ENCODE measurements around the gene TRAIP. TPM values are rescaled to one million over a fixed set of nuclear protein-coding genes. Genes with fewer than 3 reads are reported as not detected.
"Not testable (repeated sequence)": the region's sequence is repeated elsewhere in the genome, so short reads cannot be mapped to it uniquely, and the experiment has no call there.

TRAIP gene
- total RNA-seq, 1 experiment from 2014 or later: 18.5 TPM

GRCh38 chr3:49786357-49787181, 69.8 kb downstream of the TRAIP start, which contains the start of gene IP6K1:
Gene IP6K1 (minus strand): TSS chr3:49786542. CDS start chr3:49748040, 38,502 bp downstream.
- peak within 1 kb of the TSS; percentile 70 to 78 for H3K4me3 ChIP-seq (ENCODE audit: low read depth in 2 of 2, low read length in 2 of 2)
- intact Hi-C loops (cut with micrococcal nuclease; ENCODE audit: unreplicated experiment): no loop called here
- no peaks in the 10 kb centered on the region for H3K27me3 ChIP-seq (ENCODE audit: control insufficient read depth, insufficient read depth, low read length)
- H3K27ac ChIP-seq (ENCODE audit: low read length): peak within 1 kb of the TSS; percentile 92
- BruUV-seq (replicated peaks): no TSS peak
- CTCF ChIA-PET: interaction anchor here (1.2 kb wide), 1 partner anchor 85 kb away, joined by 4 read pairs; no protein-coding TSS in a partner anchor
- TF ChIP-seq SIN3A (IDR thresholded peaks at IDR 0.05; ENCODE audit: borderline replicate concordance, insufficient read depth, low read depth, low read length) (peak; percentile 65; the same call in 1 of the 2 replicates), POLR2AphosphoS5 (IDR thresholded peaks at IDR 0.05; ENCODE audit: low read depth, low read length) (peak; percentile 75), CTCF (IDR thresholded peaks at IDR 0.05) (no peak)
- in situ Hi-C loops (cut with HindIII; ENCODE audit: low pct_unique_long_range_greater_than_20kb, low sequenced_read_pairs): no loop called here
- no peaks in the 10 kb centered on the region for H3K36me3 ChIP-seq (ENCODE audit: control insufficient read depth, insufficient read depth, low read length)
- peaks cover 6% of the 10 kb centered on the region for H3K4me1 ChIP-seq (ENCODE audit: control insufficient read depth, insufficient read depth, low read length)
- H3K9me3 ChIP-seq (ENCODE audit: control insufficient read depth, insufficient read depth, low read depth, low read length): no peaks in the 10 kb centered on the region
- POLR2A ChIA-PET: no interaction called here
- peak; percentile 99 for ATAC-seq
- DNase-seq (ENCODE audit: low read depth, low spot score): peak; percentile 94

GRCh38 chr3:49785565-49786356, 70.6 kb downstream of the TRAIP start:
- peaks cover 6% of the 10 kb centered on the region for H3K4me1 ChIP-seq (ENCODE audit: control insufficient read depth, insufficient read depth, low read length)
- ChIA-PET POLR2A (no interaction called here), CTCF (interaction anchor here (1.2 kb wide), 1 partner anchor 85 kb away, joined by 4 read pairs; no protein-coding TSS in a partner anchor)
- ATAC-seq: peak; percentile 68
- TF ChIP-seq TCF7L2 (IDR thresholded peaks at IDR 0.05; ENCODE audit: low read depth, low read length): no peak
- no peak for TF ChIP-seq REST (IDR thresholded peaks at IDR 0.05; ENCODE audit: insufficient read depth in 1 of 2, low read depth in 2 of 2, low read length in 1 of 2)
- TF ChIP-seq SIN3A (IDR thresholded peaks at IDR 0.05; ENCODE audit: borderline replicate concordance, insufficient read depth, low read depth, low read length): no peak
- TF ChIP-seq CTCF (IDR thresholded peaks at IDR 0.05): no peak
- no peak for TF ChIP-seq POLR2AphosphoS5 (IDR thresholded peaks at IDR 0.05; ENCODE audit: low read depth, low read length)
- no peak for DNase-seq (ENCODE audit: low read depth, low spot score)
- BruUV-seq (replicated peaks): no TSS peak
- no peaks in the 10 kb centered on the region for H3K9me3 ChIP-seq (ENCODE audit: control insufficient read depth, insufficient read depth, low read depth, low read length)
- H3K4me3 ChIP-seq (ENCODE audit: low read depth in 2 of 2, low read length in 2 of 2): peak overlapping the region; percentile 70 to 78
- intact Hi-C loops (cut with micrococcal nuclease; ENCODE audit: unreplicated experiment) (no loop called here), in situ Hi-C loops (cut with HindIII; ENCODE audit: low pct_unique_long_range_greater_than_20kb, low sequenced_read_pairs) (no loop called here)
- H3K27ac ChIP-seq (ENCODE audit: low read length): peak overlapping the region; percentile 88
- H3K36me3 ChIP-seq (ENCODE audit: control insufficient read depth, insufficient read depth, low read length): no peaks in the 10 kb centered on the region
- H3K27me3 ChIP-seq (ENCODE audit: control insufficient read depth, insufficient read depth, low read length): no peaks in the 10 kb centered on the region

- intact Hi-C loops (cut with micrococcal nuclease; ENCODE audit: unreplicated experiment); BruUV-seq (replicated peaks); in situ Hi-C loops (cut with HindIII; ENCODE audit: low pct_unique_long_range_greater_than_20kb, low sequenced_read_pairs); ATAC-seq; H3K4me3 ChIP-seq (ENCODE audit: low read depth in 2 of 2, low read length in 2 of 2); H3K9me3 ChIP-seq (ENCODE audit: control insufficient read depth, insufficient read depth, low read depth, low read length); H3K27ac ChIP-seq (ENCODE audit: low read length); H3K27me3 ChIP-seq (ENCODE audit: control insufficient read depth, insufficient read depth, low read length); DNase-seq (ENCODE audit: low read depth, low spot score); H3K36me3 ChIP-seq (ENCODE audit: control insufficient read depth, insufficient read depth, low read length); H3K4me1 ChIP-seq (ENCODE audit: control insufficient read depth, insufficient read depth, low read length): not testable (repeated sequence)
- CTCF ChIA-PET: interaction anchor here (0.6 kb wide), 1 partner anchor 59 kb away, joined by 3 read pairs; no protein-coding TSS in a partner anchor
- POLR2A ChIA-PET: interaction anchor here (0.6 kb wide), 1 partner anchor 114 kb away, joined by 3 read pairs; no protein-coding TSS in a partner anchor
Observed at GRCh38 chr3:49782277-49782676, 74.1 kb downstream of the TRAIP start.

All from Panc1 (cell line).